Measurements from ENCODE around the gene ZDHHC8.

The ZDHHC8 gene

GRCh38 chr22:20130319-20130718 is 1.3 kb upstream of the ZDHHC8 start:
- DNase-seq, result peak; percentile 42

GRCh38 chr22:20130731-20131596 is 640 bp upstream of the ZDHHC8 start:
- peak; percentile 59 for DNase-seq

- DNase-seq, result no peak
These were observed 468 bp downstream of the ZDHHC8 start for GRCh38 chr22:20131859-20132685.

- DNase-seq, result no peak
These were observed 1.2 kb downstream of the ZDHHC8 start for GRCh38 chr22:20132686-20133246.

- no peak for DNase-seq
These were observed 2.4 kb downstream of the ZDHHC8 start for GRCh38 chr22:20133930-20134549.

GRCh38 chr22:20135265-20135664 is 3.7 kb downstream of the ZDHHC8 start:
- no peak for DNase-seq

GRCh38 chr22:20135806-20136602 is 4.4 kb downstream of the ZDHHC8 start:
- no peak for DNase-seq

- no peak for DNase-seq
These were observed 4.9 kb downstream of the ZDHHC8 start for GRCh38 chr22:20136603-20136873.

- no peak for DNase-seq
These were observed 5.5 kb downstream of the ZDHHC8 start for GRCh38 chr22:20137113-20137512.

- no peak for DNase-seq
These were observed 6.2 kb downstream of the ZDHHC8 start for GRCh38 chr22:20137671-20138416.

- DNase-seq, result no peak
These were observed 6.8 kb downstream of the ZDHHC8 start for GRCh38 chr22:20138417-20138738.

GRCh38 chr22:20138868-20139267 is 7.3 kb downstream of the ZDHHC8 start:
- no peak for DNase-seq

GRCh38 chr22:20139391-20140106 is 7.9 kb downstream of the ZDHHC8 start:
- no peak for DNase-seq

- no peak for DNase-seq
These were observed 8.5 kb downstream of the ZDHHC8 start for GRCh38 chr22:20140107-20140445.

- DNase-seq, result no peak
These were observed 8.9 kb downstream of the ZDHHC8 start for GRCh38 chr22:20140521-20140964.

- DNase-seq, result no peak
These were observed 9.8 kb downstream of the ZDHHC8 start for GRCh38 chr22:20141186-20142077.

- DNase-seq, result no peak
These were observed 11.4 kb downstream of the ZDHHC8 start for GRCh38 chr22:20142711-20143621.

- no peak for DNase-seq
These were observed 12.5 kb downstream of the ZDHHC8 start for GRCh38 chr22:20143883-20144665.
